GM19240 (cell line): ENCODE measurements around the gene MYL6B.

Experiments
- DNase-seq: peaks from one replicate; pipeline ENCODE4 v3.0.0; 2011; ENCODE audit warnings: low spot score; ENCODE audit not compliant: insufficient read length

The MYL6B gene

DNA sequence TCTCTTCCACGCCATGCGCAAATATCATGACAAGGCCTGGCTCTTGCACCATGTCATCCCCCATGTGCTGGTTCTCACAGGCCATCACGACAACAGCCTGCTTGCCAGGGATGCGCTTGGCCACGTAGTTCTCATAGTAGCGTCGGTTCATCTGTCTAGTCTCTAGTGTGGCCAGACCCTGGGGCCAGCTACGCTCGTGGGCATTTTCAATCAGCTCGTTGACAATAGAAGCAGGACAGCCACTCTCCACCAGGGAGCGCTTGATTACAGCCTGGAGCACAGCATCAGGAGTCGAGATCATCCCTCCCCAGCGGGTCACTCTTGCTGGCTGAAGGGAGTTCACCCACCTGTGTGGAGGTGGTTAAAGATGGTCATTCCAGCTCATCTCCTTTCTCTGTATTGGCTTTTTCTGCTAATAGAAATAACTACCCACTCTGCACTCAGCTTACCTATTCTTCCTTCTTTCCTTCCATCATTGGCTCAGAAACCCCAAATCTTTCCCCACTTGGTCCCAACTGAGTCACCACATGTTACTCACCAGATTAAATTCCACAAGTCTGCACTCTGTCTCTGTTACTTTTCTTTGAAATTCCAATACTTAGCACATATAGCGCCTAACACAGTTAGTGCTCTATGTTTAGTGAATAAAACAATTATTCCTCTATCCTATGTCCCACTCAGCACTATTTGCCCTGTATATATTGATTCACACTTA, 54.2 kb downstream of the MYL6B start:
- no peak for DNase-seq
